Cardiac fibroblast (primary cell): ENCODE measurements around the gene EXOC6B.
A peak's percentile ranks its signal among the peaks of the same experiment; 100 is the strongest.

Source experiments
- DNase-seq, 2 donors: peaks; one replicate each; pipeline versions ENCODE4 v3.0.0 to v3.0.0-alpha.2; 2010; ENCODE audit warnings: low read depth in 2 of 2
- H3K4me3 ChIP-seq, 2 donors: replicated peaks in 1 of 2; 1 replicate in 1 of 2; 2 replicates in 1 of 2; pipeline ENCODE4 v1.5.1; 2011; ENCODE audit warnings: low read depth in 2 of 2, low read length in 2 of 2, mild to moderate bottlenecking in 2 of 2, moderate library complexity in 1 of 2
- CTCF ChIP-seq: IDR thresholded peaks from one replicate; pipeline ENCODE4 v1.5.1; 2011; ENCODE audit warnings: low read depth, mild to moderate bottlenecking, low read length, inconsistent platforms

EXOC6B gene

GRCh38 chr2:72636210-72636609, 189.6 kb downstream of the EXOC6B start:
- no peak for TF ChIP-seq CTCF
- no peak for DNase-seq
- no peak overlapping the region for H3K4me3 ChIP-seq

- H3K4me3 ChIP-seq = no peak overlapping the region
- DNase-seq = peak; percentile 65 to 74
- no peak for TF ChIP-seq CTCF
Observed at GRCh38 chr2:72630767-72631166, 195.1 kb downstream of the EXOC6B start.

- DNase-seq = no peak
- TF ChIP-seq CTCF = no peak
- H3K4me3 ChIP-seq = no peak overlapping the region
Observed at GRCh38 chr2:72629062-72629461, 196.8 kb downstream of the EXOC6B start.

- TF ChIP-seq CTCF = no peak
- no peak overlapping the region for H3K4me3 ChIP-seq
- DNase-seq = no peak
Observed at GRCh38 chr2:72627083-72627482, 198.8 kb downstream of the EXOC6B start.

- no peak overlapping the region for H3K4me3 ChIP-seq
- TF ChIP-seq CTCF = no peak
- peak in 1 of 2 donors; percentile 46 for DNase-seq
Observed at GRCh38 chr2:72625366-72625765, 200.5 kb downstream of the EXOC6B start.

GRCh38 chr2:72623481-72623880, 202.4 kb downstream of the EXOC6B start:
- no peak for DNase-seq
- TF ChIP-seq CTCF = no peak
- H3K4me3 ChIP-seq = no peak overlapping the region

- TF ChIP-seq CTCF = no peak
- peak; percentile 12 to 30 for DNase-seq
- H3K4me3 ChIP-seq = no peak overlapping the region
Observed at GRCh38 chr2:72619626-72620025, 206.2 kb downstream of the EXOC6B start.
